Erythroblast (primary cell): Measurements from ENCODE around the gene CPAMD8.
"Not testable (repeated sequence)": the region's sequence is repeated elsewhere in the genome, so short reads cannot be mapped to it uniquely, and the experiment has no call there.

Experiments used
- GATA1 ChIP-seq: IDR thresholded peaks from 2 replicates; pipeline ENCODE4 v1.6.1; 2011; ENCODE audit warnings: low read depth, mild to moderate bottlenecking, control low read depth, low read length, moderate library complexity
- POLR2A ChIP-seq: IDR thresholded peaks from 2 replicates; pipeline ENCODE4 v1.6.1; 2011; ENCODE audit warnings: mild to moderate bottlenecking, low read length

DNA sequence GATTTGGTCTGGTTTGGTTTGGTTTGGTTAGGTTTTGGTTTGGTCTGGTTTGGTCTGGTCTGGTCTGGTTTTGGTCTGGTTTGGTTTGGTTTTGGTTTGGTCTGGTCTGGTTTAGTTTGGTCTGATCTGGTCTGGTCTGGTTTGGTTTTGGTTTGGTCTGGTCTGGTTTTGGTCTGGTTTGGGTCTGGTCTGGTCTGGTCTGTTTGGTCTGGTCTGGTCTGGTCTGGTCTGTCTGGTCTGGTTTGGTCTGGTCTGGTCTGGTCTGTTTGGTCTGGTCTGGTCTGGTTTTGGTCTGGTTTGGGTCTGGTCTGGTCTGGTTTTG lies 151.7 kb downstream of the CPAMD8 start:
- TF ChIP-seq POLR2A, GATA1: not testable (repeated sequence)
